ENCODE data around the gene ZNF548. TPM values are rescaled to one million over a fixed set of nuclear protein-coding genes. Genes with fewer than 3 reads are reported as not detected.

The ZNF548 gene
- total RNA-seq, 1 experiment from 2014 or later = 13.0 TPM

DNA sequence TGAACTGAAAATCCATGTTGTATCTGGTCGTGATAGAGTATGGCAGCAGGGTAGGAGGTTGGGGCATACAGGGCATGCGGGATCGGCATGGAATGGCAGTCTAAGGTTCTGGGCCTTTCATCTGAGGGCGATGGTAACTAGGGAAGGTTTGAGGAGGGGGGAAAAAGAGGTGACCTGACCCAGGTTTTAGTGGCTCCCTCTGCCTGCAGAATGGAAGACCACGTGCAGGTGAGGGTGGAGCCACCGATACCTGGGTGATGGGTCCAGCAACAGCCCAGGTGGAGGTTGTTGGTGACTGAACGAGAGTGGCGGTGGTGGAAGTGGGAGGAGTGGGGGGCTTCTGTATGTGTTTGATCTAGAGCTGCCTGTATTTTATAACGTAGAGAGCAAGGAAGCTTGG lies 49.3 kb downstream of the ZNF548 start:
- H3K9me3 Mint-ChIP-seq = peaks cover 0 to 19% of the 10 kb centered on the region in 2 experiments; a peak in 4 of 5 replicates
- no peak overlapping the region for H3K14ac ChIP-seq (ENCODE audit: insufficient read depth, low read length)
- H2BK120ac ChIP-seq (ENCODE audit: low read depth, low read length, poor library complexity, severe bottlenecking) = no peak overlapping the region
- H3K27me3 ChIP-seq (ENCODE audit: insufficient read depth, low read length) = no peaks in the 10 kb centered on the region
- no peak overlapping the region for H2BK12ac ChIP-seq (ENCODE audit: insufficient read length, low read depth, low read length)
- no peak overlapping the region for H4K5ac ChIP-seq (ENCODE audit: insufficient read length, low read depth, low read length)
- H3K36me3 Mint-ChIP-seq (ENCODE audit: insufficient read depth in 1 of 3, low read depth in 3 of 3) = peaks cover 27 to 46% (median 37%) of the 10 kb centered on the region in 3 experiments
- peaks cover 14% of the 10 kb centered on the region for H3K79me1 ChIP-seq (ENCODE audit: insufficient read depth, low read depth, low read length, poor library complexity, severe bottlenecking)
- TF ChIP-seq, protein P1, sequence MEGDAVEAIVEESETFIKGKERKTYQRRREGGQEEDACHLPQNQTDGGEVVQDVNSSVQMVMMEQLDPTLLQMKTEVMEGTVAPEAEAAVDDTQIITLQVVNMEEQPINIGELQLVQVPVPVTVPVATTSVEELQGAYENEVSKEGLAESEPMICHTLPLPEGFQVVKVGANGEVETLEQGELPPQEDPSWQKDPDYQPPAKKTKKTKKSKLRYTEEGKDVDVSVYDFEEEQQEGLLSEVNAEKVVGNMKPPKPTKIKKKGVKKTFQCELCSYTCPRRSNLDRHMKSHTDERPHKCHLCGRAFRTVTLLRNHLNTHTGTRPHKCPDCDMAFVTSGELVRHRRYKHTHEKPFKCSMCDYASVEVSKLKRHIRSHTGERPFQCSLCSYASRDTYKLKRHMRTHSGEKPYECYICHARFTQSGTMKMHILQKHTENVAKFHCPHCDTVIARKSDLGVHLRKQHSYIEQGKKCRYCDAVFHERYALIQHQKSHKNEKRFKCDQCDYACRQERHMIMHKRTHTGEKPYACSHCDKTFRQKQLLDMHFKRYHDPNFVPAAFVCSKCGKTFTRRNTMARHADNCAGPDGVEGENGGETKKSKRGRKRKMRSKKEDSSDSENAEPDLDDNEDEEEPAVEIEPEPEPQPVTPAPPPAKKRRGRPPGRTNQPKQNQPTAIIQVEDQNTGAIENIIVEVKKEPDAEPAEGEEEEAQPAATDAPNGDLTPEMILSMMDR (conservative IDR thresholded peaks at IDR 0.05) = peak; percentile 35; the same call in 2 of the 3 replicates
- H2AFZ ChIP-seq (ENCODE audit: low read length) = no peak overlapping the region
- no peak overlapping the region for H3K18ac ChIP-seq (ENCODE audit: insufficient read length, low read depth, low read length)
- peaks cover 5% of the 10 kb centered on the region; the same call in 1 of the 2 replicates for H3K4me1 ChIP-seq (ENCODE audit: insufficient read depth, low read length)
- H3K4me1 Mint-ChIP-seq = peaks cover 16 to 20% of the 10 kb centered on the region in 2 experiments
- no peak overlapping the region for H3K23ac ChIP-seq (ENCODE audit: insufficient read length, low read depth, low read length)
- H3K4me2 ChIP-seq (ENCODE audit: insufficient read depth, insufficient read length, low read length) = no peak overlapping the region
- no peaks in the 10 kb centered on the region for H3K9me3 ChIP-seq (ENCODE audit: control insufficient read depth, low read depth, low read length)
- H2BK15ac ChIP-seq (ENCODE audit: low read depth, low read length) = no peak overlapping the region
- H3K79me2 ChIP-seq (ENCODE audit: insufficient read depth, low read length) = peaks cover 45% of the 10 kb centered on the region
- no peak overlapping the region for H3T11ph ChIP-seq (ENCODE audit: low read length)
- H3K9ac ChIP-seq (ENCODE audit: extremely low read depth, insufficient read length, low read length) = no peak overlapping the region
- no peak overlapping the region for H3K27ac ChIP-seq (ENCODE audit: insufficient read length, low read depth, low read length)
- no CpG with 5 or more reads among the region's 9 CpGs for WGBS (ENCODE audit: extremely low coverage, insufficient read length, low lambda C conversion rate)
- peaks cover 1% of the 10 kb centered on the region; the same call in 1 of the 2 replicates for H3K27me3 Mint-ChIP-seq (ENCODE audit: low read depth)
- peak overlapping the region in 1 of 2 experiments; percentile 39; a peak in 1 of 5 replicates for H3K4me3 Mint-ChIP-seq
- peaks cover 8% of the 10 kb centered on the region for H3K23me2 ChIP-seq (ENCODE audit: insufficient read length, low read depth, low read length, poor library complexity, severe bottlenecking)
- peak overlapping the region in 2 of 3 experiments; percentile 13 to 68; a peak in 2 of 7 replicates for H3K27ac Mint-ChIP-seq
- no peak overlapping the region for H2BK5ac ChIP-seq (ENCODE audit: insufficient read length, low read length)
- no peak overlapping the region for H2AK5ac ChIP-seq (ENCODE audit: insufficient read length, low read length)
- H3K4ac ChIP-seq (ENCODE audit: low read depth, low read length) = no peak overlapping the region
- H4K91ac ChIP-seq (ENCODE audit: insufficient read length, low read depth, low read length) = no peak overlapping the region
- H3K56ac ChIP-seq (ENCODE audit: insufficient read length, low read depth, low read length) = no peak overlapping the region
- peak; percentile 30 for DNase-seq
- no peaks in the 10 kb centered on the region for H4K20me1 ChIP-seq (ENCODE audit: control insufficient read depth, insufficient read depth, insufficient read length)
- H4K8ac ChIP-seq (replicated peaks; ENCODE audit: insufficient read length, low read depth, low read length) = no peak overlapping the region
- H2BK20ac ChIP-seq (ENCODE audit: low read depth, low read length, poor library complexity, severe bottlenecking) = no peak overlapping the region
